ENCODE data around the gene DRD1. TPM values are rescaled to one million over a fixed set of nuclear protein-coding genes. Genes with fewer than 3 reads are reported as not detected.

The DRD1 gene
- 0.07 TPM in 1 of 2 replicates, not detected in the other for total RNA-seq

GRCh38 chr5:175444060-175444904 is at the start of gene DRD1:
TSS of gene DRD1 (minus strand) at chr5:175444182. CDS start at chr5:175443099, 1,083 bp downstream.
- H3K27me3 ChIP-seq (ENCODE audit: control insufficient read depth, insufficient read depth, low read length): peaks cover 37% of the 10 kb centered on the region
- TF ChIP-seq CTCF (IDR thresholded peaks at IDR 0.05; ENCODE audit: insufficient read depth, low read length, poor library complexity, severe bottlenecking): no peak
- H3K36me3 ChIP-seq (ENCODE audit: control insufficient read depth, insufficient read depth, low read length): no peaks in the 10 kb centered on the region
- H3K4me3 ChIP-seq (ENCODE audit: low read depth, low read length): peak within 1 kb of the TSS; percentile 17
- DNase-seq (ENCODE audit: low read depth): no peak

- no peaks in the 10 kb centered on the region for H3K36me3 ChIP-seq (ENCODE audit: control insufficient read depth, insufficient read depth, low read length)
- no peaks in the 10 kb centered on the region for H3K27me3 ChIP-seq (ENCODE audit: control insufficient read depth, insufficient read depth, low read length)
- no peak overlapping the region for H3K4me3 ChIP-seq (ENCODE audit: low read depth, low read length)
- no peak for DNase-seq (ENCODE audit: low read depth)
- no peak for TF ChIP-seq CTCF (IDR thresholded peaks at IDR 0.05; ENCODE audit: insufficient read depth, low read length, poor library complexity, severe bottlenecking)
Observed at GRCh38 chr5:175493726-175494125, 49.7 kb upstream of the DRD1 start.

GRCh38 chr5:175493260-175493659 is 49.3 kb upstream of the DRD1 start:
- no peak for TF ChIP-seq CTCF (IDR thresholded peaks at IDR 0.05; ENCODE audit: insufficient read depth, low read length, poor library complexity, severe bottlenecking)
- H3K27me3 ChIP-seq (ENCODE audit: control insufficient read depth, insufficient read depth, low read length): no peaks in the 10 kb centered on the region
- no peak for DNase-seq (ENCODE audit: low read depth)
- H3K36me3 ChIP-seq (ENCODE audit: control insufficient read depth, insufficient read depth, low read length): no peaks in the 10 kb centered on the region
- H3K4me3 ChIP-seq (ENCODE audit: low read depth, low read length): no peak overlapping the region

GRCh38 chr5:175491223-175491622 is 47.2 kb upstream of the DRD1 start:
- DNase-seq (ENCODE audit: low read depth): no peak
- peaks cover 1% of the 10 kb centered on the region for H3K36me3 ChIP-seq (ENCODE audit: control insufficient read depth, insufficient read depth, low read length)
- H3K4me3 ChIP-seq (ENCODE audit: low read depth, low read length): no peak overlapping the region
- TF ChIP-seq CTCF (IDR thresholded peaks at IDR 0.05; ENCODE audit: insufficient read depth, low read length, poor library complexity, severe bottlenecking): no peak
- H3K27me3 ChIP-seq (ENCODE audit: control insufficient read depth, insufficient read depth, low read length): no peaks in the 10 kb centered on the region

- no peak overlapping the region for H3K4me3 ChIP-seq (ENCODE audit: low read depth, low read length)
- no peak for DNase-seq (ENCODE audit: low read depth)
- H3K27me3 ChIP-seq (ENCODE audit: control insufficient read depth, insufficient read depth, low read length): no peaks in the 10 kb centered on the region
- peaks cover 1% of the 10 kb centered on the region for H3K36me3 ChIP-seq (ENCODE audit: control insufficient read depth, insufficient read depth, low read length)
- no peak for TF ChIP-seq CTCF (IDR thresholded peaks at IDR 0.05; ENCODE audit: insufficient read depth, low read length, poor library complexity, severe bottlenecking)
Observed at GRCh38 chr5:175489693-175490443, 45.9 kb upstream of the DRD1 start.
